ENCODE measurements around the gene SIGLEC8.

GRCh38 chr19:51439021-51439465 lies 19.2 kb downstream of the SIGLEC8 start:
- TF ChIP-seq EZH2 (IDR thresholded peaks at IDR 0.05; ENCODE audit: borderline replicate concordance, insufficient read depth, low read length, poor library complexity, severe bottlenecking) (no peak), CTCF (IDR thresholded peaks at IDR 0.05; ENCODE audit: poor library complexity, severe bottlenecking) (no peak), POLR2AphosphoS5 (IDR thresholded peaks at IDR 0.05) (no peak), TAF1 (IDR thresholded peaks at IDR 0.05; ENCODE audit: low read depth) (no peak), EP300 (conservative IDR thresholded peaks at IDR 0.05; ENCODE audit: poor library complexity, severe bottlenecking) (no peak), RAD21 (conservative IDR thresholded peaks at IDR 0.05) (no peak)
- TF ChIP-seq, protein P1, sequence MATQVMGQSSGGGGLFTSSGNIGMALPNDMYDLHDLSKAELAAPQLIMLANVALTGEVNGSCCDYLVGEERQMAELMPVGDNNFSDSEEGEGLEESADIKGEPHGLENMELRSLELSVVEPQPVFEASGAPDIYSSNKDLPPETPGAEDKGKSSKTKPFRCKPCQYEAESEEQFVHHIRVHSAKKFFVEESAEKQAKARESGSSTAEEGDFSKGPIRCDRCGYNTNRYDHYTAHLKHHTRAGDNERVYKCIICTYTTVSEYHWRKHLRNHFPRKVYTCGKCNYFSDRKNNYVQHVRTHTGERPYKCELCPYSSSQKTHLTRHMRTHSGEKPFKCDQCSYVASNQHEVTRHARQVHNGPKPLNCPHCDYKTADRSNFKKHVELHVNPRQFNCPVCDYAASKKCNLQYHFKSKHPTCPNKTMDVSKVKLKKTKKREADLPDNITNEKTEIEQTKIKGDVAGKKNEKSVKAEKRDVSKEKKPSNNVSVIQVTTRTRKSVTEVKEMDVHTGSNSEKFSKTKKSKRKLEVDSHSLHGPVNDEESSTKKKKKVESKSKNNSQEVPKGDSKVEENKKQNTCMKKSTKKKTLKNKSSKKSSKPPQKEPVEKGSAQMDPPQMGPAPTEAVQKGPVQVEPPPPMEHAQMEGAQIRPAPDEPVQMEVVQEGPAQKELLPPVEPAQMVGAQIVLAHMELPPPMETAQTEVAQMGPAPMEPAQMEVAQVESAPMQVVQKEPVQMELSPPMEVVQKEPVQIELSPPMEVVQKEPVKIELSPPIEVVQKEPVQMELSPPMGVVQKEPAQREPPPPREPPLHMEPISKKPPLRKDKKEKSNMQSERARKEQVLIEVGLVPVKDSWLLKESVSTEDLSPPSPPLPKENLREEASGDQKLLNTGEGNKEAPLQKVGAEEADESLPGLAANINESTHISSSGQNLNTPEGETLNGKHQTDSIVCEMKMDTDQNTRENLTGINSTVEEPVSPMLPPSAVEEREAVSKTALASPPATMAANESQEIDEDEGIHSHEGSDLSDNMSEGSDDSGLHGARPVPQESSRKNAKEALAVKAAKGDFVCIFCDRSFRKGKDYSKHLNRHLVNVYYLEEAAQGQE (IDR thresholded peaks at IDR 0.05; ENCODE audit: borderline replicate concordance), result no peak

All from neural cell (in vitro differentiated cells).